Measurements from ENCODE around the gene KCTD7.

GRCh38 chr7:66638309-66639099, 9.8 kb downstream of the KCTD7 start:
- TF ChIP-seq, protein P1, sequence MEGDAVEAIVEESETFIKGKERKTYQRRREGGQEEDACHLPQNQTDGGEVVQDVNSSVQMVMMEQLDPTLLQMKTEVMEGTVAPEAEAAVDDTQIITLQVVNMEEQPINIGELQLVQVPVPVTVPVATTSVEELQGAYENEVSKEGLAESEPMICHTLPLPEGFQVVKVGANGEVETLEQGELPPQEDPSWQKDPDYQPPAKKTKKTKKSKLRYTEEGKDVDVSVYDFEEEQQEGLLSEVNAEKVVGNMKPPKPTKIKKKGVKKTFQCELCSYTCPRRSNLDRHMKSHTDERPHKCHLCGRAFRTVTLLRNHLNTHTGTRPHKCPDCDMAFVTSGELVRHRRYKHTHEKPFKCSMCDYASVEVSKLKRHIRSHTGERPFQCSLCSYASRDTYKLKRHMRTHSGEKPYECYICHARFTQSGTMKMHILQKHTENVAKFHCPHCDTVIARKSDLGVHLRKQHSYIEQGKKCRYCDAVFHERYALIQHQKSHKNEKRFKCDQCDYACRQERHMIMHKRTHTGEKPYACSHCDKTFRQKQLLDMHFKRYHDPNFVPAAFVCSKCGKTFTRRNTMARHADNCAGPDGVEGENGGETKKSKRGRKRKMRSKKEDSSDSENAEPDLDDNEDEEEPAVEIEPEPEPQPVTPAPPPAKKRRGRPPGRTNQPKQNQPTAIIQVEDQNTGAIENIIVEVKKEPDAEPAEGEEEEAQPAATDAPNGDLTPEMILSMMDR (IDR thresholded peaks at IDR 0.05) = no peak
- no peak for TF ChIP-seq POLR2A (IDR thresholded peaks at IDR 0.05)

Measured in stomach (tissue), 4 donors.